GM06990 (cell line): ENCODE measurements around the gene ISM1.

Source experiments
- DNase-seq: peaks from one replicate; pipeline ENCODE4 v3.0.0-alpha.2; 2011; ENCODE audit not compliant: insufficient read length; ENCODE audit errors: extremely low read depth
- H3K27me3 ChIP-seq: replicated peaks from 2 replicates; pipeline ENCODE4 v1.6.0; 2011; ENCODE audit warnings: low read length; ENCODE audit not compliant: control insufficient read depth, insufficient read depth
- H3K36me3 ChIP-seq: 2 replicates; pipeline ENCODE4 v1.5.1; 2011; ENCODE audit warnings: low read length; ENCODE audit not compliant: control insufficient read depth, insufficient read depth
- H3K4me3 ChIP-seq: replicated peaks from 2 replicates; pipeline ENCODE4 v1.5.1; 2011; ENCODE audit warnings: low read depth, mild to moderate bottlenecking, control low read depth, low read length
- CTCF ChIP-seq: IDR thresholded peaks from 2 replicates; pipeline ENCODE4 v1.5.1; 2011; ENCODE audit warnings: low read length, control low read depth, mild to moderate bottlenecking, inconsistent platforms; ENCODE audit not compliant: insufficient read depth, poor library complexity, severe bottlenecking

Gene ISM1

GRCh38 chr20:13280609-13281324 is 59.7 kb downstream of the ISM1 start:
- no peak overlapping the region for H3K4me3 ChIP-seq
- no peak for DNase-seq
- no peaks in the 10 kb centered on the region for H3K27me3 ChIP-seq
- no peak for TF ChIP-seq CTCF
- no peaks in the 10 kb centered on the region for H3K36me3 ChIP-seq

- no peak for DNase-seq
- Histone ChIP-seq H3K27me3 (no peaks in the 10 kb centered on the region), H3K4me3 (no peak overlapping the region), H3K36me3 (no peaks in the 10 kb centered on the region)
- no peak for TF ChIP-seq CTCF
Measured at GRCh38 chr20:13283869-13284829, 63.1 kb downstream of the ISM1 start.

- no peak for DNase-seq
- H3K27me3 ChIP-seq, result no peaks in the 10 kb centered on the region
- no peak for TF ChIP-seq CTCF
Measured at GRCh38 chr20:13284830-13285229, 63.8 kb downstream of the ISM1 start.

GRCh38 chr20:13285408-13285807 is 64.3 kb downstream of the ISM1 start:
- Histone ChIP-seq H3K4me3 (no peak overlapping the region), H3K36me3 (no peaks in the 10 kb centered on the region), H3K27me3 (no peaks in the 10 kb centered on the region)
- DNase-seq, result no peak
- TF ChIP-seq CTCF, result no peak

More at GRCh38 chr20:13284830-13285229, 63.8 kb downstream of the ISM1 start:
- H3K36me3 ChIP-seq, result no peaks in the 10 kb centered on the region
- no peak overlapping the region for H3K4me3 ChIP-seq

- no peaks in the 10 kb centered on the region for H3K27me3 ChIP-seq
- DNase-seq, result no peak
- no peaks in the 10 kb centered on the region for H3K36me3 ChIP-seq
- no peak overlapping the region for H3K4me3 ChIP-seq
- no peak for TF ChIP-seq CTCF
Measured at GRCh38 chr20:13286052-13286451, 65.0 kb downstream of the ISM1 start.
